Prostate gland (tissue), 2 donors: ENCODE measurements around the gene EDN2. TPM values are rescaled to one million over a fixed set of nuclear protein-coding genes. Genes with fewer than 3 reads are reported as not detected.

Source experiments
- DNase-seq: peaks from one replicate; pipeline ENCODE4 v3.0.0-alpha.2; 2019; ENCODE audit warnings: low spot score
- H3K27ac ChIP-seq, 2 donors: fragments of 200-600 bp; sonication (generic); 2 replicates each; pipeline ENCODE4 v1.5.1; 2017 to 2019
- H3K27me3 ChIP-seq: fragments of 200-600 bp; sonication (generic); replicated peaks from 2 replicates; pipeline ENCODE4 v1.5.1; 2019; ENCODE audit not compliant: insufficient read depth
- H3K36me3 ChIP-seq, 2 donors: fragments of 200-600 bp; sonication (generic); 1 replicate in 1 of 2; 2 replicates in 1 of 2; pipeline versions ENCODE4 v1.5.1 to v1.8.1; 2017 to 2019
- H3K4me1 ChIP-seq: fragments of 200-600 bp; sonication (generic); replicated peaks from 2 replicates; pipeline ENCODE4 v1.5.1; 2019
- H3K4me3 ChIP-seq, 2 donors: fragments of 200-600 bp; sonication (generic); 2 replicates each; pipeline ENCODE4 v1.5.1; 2017 to 2019
- H3K9me3 ChIP-seq: fragments of 200-600 bp; sonication (generic); 2 replicates; pipeline ENCODE4 v1.5.1; 2017
- CTCF ChIP-seq, 4 experiments: fragments of 200-600 bp in 2 of 4; fragments of 450-650 bp in 2 of 4; sonication (generic) in 2 of 4; IDR thresholded peaks; 1 replicate in 3 of 4; 2 replicates in 1 of 4; pipeline ENCODE4 v1.5.1; 2016 to 2019; ENCODE audit warnings: antibody characterized with exemption in 4 of 4, mild to moderate bottlenecking in 2 of 4, moderate library complexity in 2 of 4
- POLR2A ChIP-seq: fragments of 450-650 bp; IDR thresholded peaks from one replicate; pipeline ENCODE4 v1.6.1; 2016; ENCODE audit warnings: antibody characterized with exemption, mild to moderate bottlenecking
- POLR2AphosphoS5 ChIP-seq: sonication (generic); formaldehyde crosslinking; IDR thresholded peaks from one replicate; pipeline ENCODE4 v1.6.1; 2017; ENCODE audit warnings: antibody characterized with exemption
- WGBS: methylation state at CpG from one replicate; pipeline ENCODE4 v1.1.5; 2018; 5-methylcytosine and 5-hydroxymethylcytosine counted together
- intact Hi-C: fragments of 100-400 bp; cut with DNase I; formaldehyde crosslinking; loops from one replicate; pipeline ENCODE4 v1.14.2; 2022
- small RNA-seq, 2 donors: library from RNA; depleted of rRNA; stranded (forward); fragments of <200 nt; gene quantifications; one replicate each; pipeline ENCODE3, GENCODE V24; 2016
- total RNA-seq, 2 donors: library from RNA; depleted of rRNA; stranded (reverse); fragments of >200 nt; gene quantifications; one replicate each; pipeline ENCODE4 v1.1.0, GENCODE V29; 2016

Gene EDN2
- total RNA-seq, 2 donors from 2014 or later = 2.6 to 12.6 TPM

GRCh38 chr1:41430582-41430981, 53.9 kb downstream of the EDN2 start:
- Histone ChIP-seq H3K27me3 (no peaks in the 10 kb centered on the region), H3K9me3 (no peaks in the 10 kb centered on the region), H3K4me3 (no peak overlapping the region), H3K27ac (no peak overlapping the region), H3K36me3 (no peaks in the 10 kb centered on the region), H3K4me1 (peaks cover 15% of the 10 kb centered on the region)
- intact Hi-C loops = no loop called here
- TF ChIP-seq CTCF (IDR thresholded peaks at IDR 0.05) (no peak), POLR2AphosphoS5 (no peak), POLR2A (no peak)
- 56% methylated on average over 4 of the region's 4 CpGs for WGBS
- DNase-seq = no peak

- Histone ChIP-seq H3K4me3 (no peak overlapping the region), H3K27me3 (no peaks in the 10 kb centered on the region), H3K4me1 (peaks cover 15% of the 10 kb centered on the region), H3K9me3 (no peaks in the 10 kb centered on the region), H3K36me3 (no peaks in the 10 kb centered on the region), H3K27ac (no peak overlapping the region)
- 62% methylated on average over 4 of the region's 4 CpGs for WGBS
- TF ChIP-seq CTCF (IDR thresholded peaks at IDR 0.05) (no peak), POLR2AphosphoS5 (no peak), POLR2A (no peak)
- no peak for DNase-seq
- intact Hi-C loops = no loop called here
These were observed 54.4 kb downstream of the EDN2 start for GRCh38 chr1:41430069-41430468.

GRCh38 chr1:41429641-41430035, 54.8 kb downstream of the EDN2 start:
- H3K4me1 ChIP-seq = peaks cover 15% of the 10 kb centered on the region

More at GRCh38 chr1:41429641-41430035, 54.8 kb downstream of the EDN2 start:
- no peak for TF ChIP-seq POLR2A
- TF ChIP-seq POLR2AphosphoS5 = no peak
- TF ChIP-seq CTCF (IDR thresholded peaks at IDR 0.05) = no peak
- no peak overlapping the region for H3K4me3 ChIP-seq
- H3K27ac ChIP-seq = no peak overlapping the region
- H3K27me3 ChIP-seq = no peaks in the 10 kb centered on the region
- intact Hi-C loops = loop anchor here (5.0 kb wide), 1 partner anchor 58 kb away; no protein-coding TSS in a partner anchor
- 88% methylated on average over 5 of the region's 5 CpGs for WGBS
- no peaks in the 10 kb centered on the region for H3K9me3 ChIP-seq
- DNase-seq = no peak
- H3K36me3 ChIP-seq = no peaks in the 10 kb centered on the region

Small RNAs within 50 kb of the gene (small RNA-seq; reads per million reads assigned to genes)
- 0 to 0.20 reads per million in 2 donors for gene RNA5SP45

Other genes starting within 250 kb of the EDN2 start
- gene SCMH1, start 242.4 kb downstream of the EDN2 start, total RNA-seq = 10 to 100 TPM; 49.0 to 62.7 TPM
- gene FOXO6, start 123.2 kb downstream of the EDN2 start, total RNA-seq = 1 to 10 TPM; 3.3 to 5.0 TPM